Measurements from ENCODE around the gene SFXN5. TPM values are rescaled to one million over a fixed set of nuclear protein-coding genes. Genes with fewer than 3 reads are reported as not detected.

SFXN5 gene
- polyA plus RNA-seq, 5 donors, result 13.7 to 17.6 (median 14.9) TPM

- DNase-seq, result no peak
Observed at GRCh38 chr2:72980535-72981217, 90.8 kb downstream of the SFXN5 start.

GRCh38 chr2:72979896-72980295, 91.6 kb downstream of the SFXN5 start:
- DNase-seq, result no peak

DNA sequence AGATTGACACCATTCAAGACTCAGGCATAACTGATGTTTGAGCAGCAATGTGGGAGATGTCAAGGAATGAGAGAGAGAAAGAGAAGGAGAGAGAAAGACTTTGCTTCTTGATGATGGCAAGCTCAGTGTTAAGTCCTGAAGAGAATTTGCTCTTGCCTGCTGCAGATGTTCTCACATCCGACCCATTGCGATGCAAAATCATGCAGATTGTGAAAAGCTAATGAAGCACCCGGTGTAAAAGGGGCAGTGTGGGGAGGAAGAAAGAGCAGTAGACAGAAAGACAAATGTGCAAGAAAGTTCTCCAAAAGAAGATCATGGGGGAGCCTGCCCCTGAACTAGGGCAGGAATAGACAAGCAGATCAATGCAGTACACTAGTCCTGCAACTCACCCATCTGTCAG, 96.5 kb downstream of the SFXN5 start:
- DNase-seq, result no peak

DNA sequence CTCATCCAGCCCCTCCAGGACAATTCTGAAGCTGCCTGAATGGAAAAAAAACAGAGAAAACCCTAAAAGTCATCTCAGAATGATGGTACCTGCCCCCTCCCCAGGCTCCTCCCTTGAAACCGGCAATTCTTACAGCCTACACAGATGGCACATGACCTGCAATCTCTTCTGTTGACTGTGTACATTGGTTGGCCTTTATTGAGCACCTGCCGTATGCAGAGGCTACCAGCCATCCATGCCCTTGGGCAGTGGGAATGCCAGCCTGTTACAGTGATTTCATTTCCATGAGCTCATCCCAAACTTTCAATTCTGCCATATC, 97.1 kb downstream of the SFXN5 start:
- DNase-seq, result no peak

GRCh38 chr2:72973566-72974435, 97.7 kb downstream of the SFXN5 start:
- DNase-seq, result peak in 1 of 2 donors; percentile 15

DNA sequence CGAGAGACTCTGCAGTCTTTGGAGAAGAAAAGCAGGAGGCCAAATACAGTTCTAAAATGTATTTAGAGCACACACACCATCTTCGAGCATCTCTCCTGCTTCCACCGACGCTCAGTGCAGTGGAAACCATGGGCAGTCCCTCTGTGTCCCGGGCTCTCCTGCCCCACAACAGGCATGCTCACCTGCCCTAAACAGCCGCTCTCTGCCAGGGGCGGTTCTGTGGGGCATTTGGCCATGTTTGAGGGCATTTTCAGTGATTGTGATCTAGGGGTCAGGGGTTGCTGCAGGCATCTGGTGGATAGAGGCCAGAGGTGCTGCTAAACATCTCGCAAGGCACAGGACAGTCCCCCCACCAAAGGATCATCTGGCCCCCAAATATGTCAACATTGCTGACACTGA, 98.4 kb downstream of the SFXN5 start:
- no peak for DNase-seq

GRCh38 chr2:72972352-72973136, 99.0 kb downstream of the SFXN5 start:
- no peak for DNase-seq

DNA sequence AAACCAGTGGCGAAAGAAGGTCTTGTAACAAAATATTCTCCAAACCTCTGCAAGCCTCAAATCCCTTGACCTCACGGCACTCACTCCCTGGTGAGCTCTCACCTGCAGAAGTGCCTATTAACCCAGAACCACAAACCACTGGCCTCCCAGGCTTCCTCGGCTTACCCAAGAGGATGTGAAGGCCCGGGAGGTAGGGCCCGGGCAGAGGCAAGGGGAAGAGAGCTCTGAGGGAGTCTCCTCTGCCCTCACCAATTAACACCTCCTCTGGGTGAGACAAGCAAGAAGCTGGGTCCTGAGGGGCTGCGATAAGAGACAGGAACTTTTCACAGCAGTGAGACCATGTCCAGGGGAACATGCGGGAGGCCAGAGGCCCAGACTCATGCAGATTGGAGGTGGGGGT, 100.5 kb downstream of the SFXN5 start:
- DNase-seq, result no peak

- DNase-seq, result no peak
Observed at GRCh38 chr2:72969706-72970105, 101.8 kb downstream of the SFXN5 start.

GRCh38 chr2:72968286-72968685, 103.2 kb downstream of the SFXN5 start:
- no peak for DNase-seq

GRCh38 chr2:72965770-72966450, 105.6 kb downstream of the SFXN5 start:
- DNase-seq, result no peak

DNA sequence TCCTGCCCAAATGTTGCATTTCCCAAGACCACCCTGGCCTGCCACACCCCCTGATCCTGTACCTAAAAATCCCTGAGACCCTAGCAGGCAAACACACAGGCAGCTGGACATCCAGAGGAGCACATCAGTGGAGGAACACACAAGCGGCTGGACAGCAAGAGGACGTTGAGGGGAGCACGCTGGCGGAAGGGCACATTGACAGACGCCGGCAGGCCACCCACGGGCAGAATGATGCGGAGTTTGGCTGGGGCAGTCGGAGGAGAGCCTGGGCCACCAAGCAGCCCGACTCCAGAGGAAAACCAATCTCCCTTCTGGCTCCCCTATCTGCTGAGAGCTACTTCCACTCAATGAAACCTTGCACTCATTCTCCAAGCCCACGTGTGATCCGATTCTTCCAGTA, 106.5 kb downstream of the SFXN5 start:
- no peak for DNase-seq

GRCh38 chr2:72964146-72964525, 107.4 kb downstream of the SFXN5 start:
- DNase-seq, result no peak

DNA sequence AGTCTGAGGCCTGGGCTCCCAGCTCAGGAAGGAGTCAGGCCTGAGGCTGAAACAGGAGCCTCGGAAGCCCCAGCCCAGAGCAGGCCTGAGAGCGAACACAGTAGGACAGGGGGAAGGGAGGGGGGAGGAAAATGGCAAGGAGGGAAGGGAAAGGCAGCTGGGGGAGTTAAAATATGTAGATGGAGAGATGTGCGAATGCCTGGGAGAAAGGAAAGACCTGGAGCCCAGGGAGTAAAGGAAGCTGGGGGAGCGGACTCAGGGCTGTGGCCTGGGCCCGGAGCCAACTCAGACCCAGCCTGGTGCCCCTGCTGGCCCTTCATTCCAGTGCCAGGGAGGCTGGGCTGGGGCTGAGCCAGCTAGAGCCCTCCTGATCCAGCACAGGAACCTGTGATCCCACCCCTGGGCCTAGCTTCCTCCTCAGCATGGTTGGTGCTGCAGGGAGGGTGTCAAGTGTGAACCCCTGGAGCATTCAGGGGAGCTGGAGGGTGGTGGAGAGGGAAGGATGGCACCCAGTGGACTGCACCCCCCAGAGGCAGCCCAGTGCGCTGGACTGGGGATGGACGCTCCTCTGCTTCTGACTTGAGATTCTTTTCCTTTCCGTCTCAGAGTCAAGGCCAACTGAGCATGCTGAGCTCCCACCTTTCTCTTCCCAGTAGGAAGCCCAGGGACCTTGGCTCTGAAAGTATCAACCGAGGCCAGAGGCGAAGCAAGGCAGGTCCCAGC, 107.9 kb downstream of the SFXN5 start:
- no peak for DNase-seq

- DNase-seq, result no peak
Observed at GRCh38 chr2:72962911-72963310, 108.6 kb downstream of the SFXN5 start.

GRCh38 chr2:72961853-72962468, 109.6 kb downstream of the SFXN5 start:
- no peak for DNase-seq

DNA sequence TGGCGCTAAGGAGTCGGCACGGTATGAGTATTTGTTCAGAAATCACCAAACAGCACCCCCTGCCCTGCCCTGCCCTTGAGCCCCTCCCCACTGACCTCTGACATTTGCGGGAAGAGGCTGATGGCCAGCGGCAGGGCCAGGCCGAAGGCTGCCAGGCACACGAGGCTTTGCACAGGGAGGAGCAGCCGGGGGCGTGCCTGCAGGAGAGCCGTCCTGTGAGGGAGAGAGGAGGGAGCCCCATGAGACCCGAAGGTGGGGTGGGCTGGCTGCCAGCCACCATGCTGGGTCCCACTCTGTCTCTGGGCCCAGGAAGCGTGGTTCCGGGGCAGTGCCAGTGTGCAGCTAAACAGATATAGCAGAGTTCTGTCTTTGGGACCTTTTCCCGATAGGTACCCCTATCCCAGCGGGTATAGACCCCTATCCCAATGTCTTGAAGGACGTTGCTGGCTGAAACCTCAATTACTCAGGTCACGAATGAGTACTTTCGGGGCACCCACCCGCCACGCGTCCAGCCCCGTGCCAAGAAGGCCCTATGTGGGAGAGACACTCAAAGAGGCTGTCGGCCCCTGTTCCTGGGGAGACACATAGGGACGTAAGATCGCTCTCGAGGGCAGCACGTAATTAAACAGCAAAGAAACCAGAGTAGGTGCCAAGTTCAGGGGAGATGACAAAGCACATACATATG, 110.3 kb downstream of the SFXN5 start:
- no peak for DNase-seq

DNA sequence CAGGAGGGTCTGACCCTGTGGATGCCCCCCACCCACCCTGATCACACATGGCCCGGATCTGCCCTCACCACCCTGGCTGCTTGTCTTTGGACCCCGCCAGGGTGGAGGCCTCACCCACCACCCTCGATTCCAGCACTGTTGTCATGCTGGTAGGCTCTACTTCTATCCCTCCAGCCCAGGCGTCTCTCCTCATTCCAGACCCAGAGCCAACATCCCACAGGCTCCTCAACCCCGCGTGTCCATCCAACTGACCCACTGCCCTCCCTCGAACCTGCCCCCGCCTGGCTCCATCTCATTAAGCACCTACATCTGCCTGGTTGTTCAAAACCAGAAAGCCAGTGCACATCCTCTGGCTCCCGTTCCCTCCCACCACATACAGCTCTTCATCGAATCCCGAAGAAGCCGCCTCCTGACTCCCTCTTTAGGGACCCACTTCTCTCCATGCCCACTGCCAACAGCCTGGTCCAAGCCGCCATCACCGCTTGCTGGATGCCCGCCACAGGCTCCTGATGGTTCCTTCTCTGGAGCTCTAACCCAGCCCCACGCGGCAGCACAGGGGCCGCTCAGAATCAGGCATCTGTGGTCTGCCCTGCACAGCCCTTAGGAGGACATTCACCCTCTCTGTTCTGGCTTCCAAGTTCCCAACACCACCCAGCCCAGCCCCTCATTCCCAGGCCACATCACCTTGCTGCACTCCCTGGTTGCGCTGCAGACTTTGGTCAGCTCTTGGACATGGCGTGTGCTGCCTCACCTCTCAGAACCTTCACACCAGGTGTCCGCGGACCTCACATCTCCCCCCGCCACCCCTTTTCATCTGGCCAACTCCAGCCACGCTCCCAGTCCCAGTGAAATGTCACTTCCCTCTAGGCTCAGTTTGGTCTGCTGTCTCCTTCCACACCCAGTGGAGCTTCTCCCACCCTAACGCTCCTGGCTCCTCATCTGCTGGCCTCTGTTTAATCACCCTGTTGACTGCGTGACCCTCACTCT, 111.2 kb downstream of the SFXN5 start:
- no peak for DNase-seq

DNA sequence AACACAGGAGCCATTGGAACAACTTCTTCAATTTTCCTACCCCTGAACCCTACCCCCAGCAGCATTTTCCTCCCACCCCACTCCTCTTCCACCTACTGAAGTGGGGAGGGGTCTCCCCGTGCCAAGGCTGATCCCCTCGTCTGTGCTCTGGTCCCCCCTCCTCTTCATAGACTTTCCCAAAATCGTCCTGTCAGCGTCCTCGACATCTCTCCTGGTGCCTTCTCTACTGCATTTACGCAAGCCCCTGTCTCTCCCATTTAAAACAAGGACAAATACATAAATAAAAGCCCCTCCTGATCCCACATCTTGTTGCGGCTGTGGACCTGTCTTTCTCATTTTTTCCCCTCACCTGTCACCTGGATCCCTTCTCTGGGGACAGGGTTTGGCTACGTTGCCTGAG, 112.0 kb downstream of the SFXN5 start:
- DNase-seq, result no peak
